Mesenchymal stem cell (in vitro differentiated cells and primary cell): ENCODE measurements around the gene SEC22A.

Source experiments
- DNase-seq: peaks from one replicate; pipeline ENCODE4 v3.0.0-alpha.2; 2013
- H2AFZ ChIP-seq: one replicate; pipeline ENCODE4 v1.6.1; 2013; ENCODE audit warnings: low read depth, mild to moderate bottlenecking, control low read depth, inconsistent platforms, low read length, moderate library complexity
- H2AK5ac ChIP-seq: 2 replicates; pipeline ENCODE4 v1.6.1; 2013; ENCODE audit warnings: low read length, moderate library complexity, mild to moderate bottlenecking, inconsistent platforms; ENCODE audit not compliant: severe bottlenecking
- H2BK120ac ChIP-seq: one replicate; pipeline ENCODE4 v1.6.1; 2013; ENCODE audit warnings: low read depth, mild to moderate bottlenecking, inconsistent platforms, low read length, moderate library complexity
- H2BK12ac ChIP-seq, 2 experiments: one replicate each; pipeline ENCODE4 v1.6.1; 2013; ENCODE audit warnings: inconsistent platforms in 2 of 2, low read length in 2 of 2, mild to moderate bottlenecking in 2 of 2, moderate library complexity in 2 of 2, control low read depth in 1 of 2
- H2BK15ac ChIP-seq: one replicate; pipeline ENCODE4 v1.6.1; 2013; ENCODE audit warnings: mild to moderate bottlenecking, low read depth, inconsistent platforms; ENCODE audit not compliant: poor library complexity, severe bottlenecking
- H2BK5ac ChIP-seq: 2 replicates; pipeline ENCODE4 v1.6.1; 2013; ENCODE audit warnings: low read depth, mild to moderate bottlenecking, low read length, control low read depth, inconsistent platforms; ENCODE audit not compliant: poor library complexity, severe bottlenecking
- H3K14ac ChIP-seq, 2 experiments: one replicate each; pipeline ENCODE4 v1.6.1; 2013; ENCODE audit warnings: inconsistent platforms in 2 of 2, low read length in 2 of 2, control low read depth in 1 of 2, mild to moderate bottlenecking in 1 of 2, moderate library complexity in 1 of 2
- H3K18ac ChIP-seq, 2 experiments: one replicate each; pipeline ENCODE4 v1.6.1; 2013; ENCODE audit warnings: inconsistent platforms in 2 of 2, low read length in 2 of 2, control low read depth in 1 of 2, low read depth in 1 of 2, mild to moderate bottlenecking in 1 of 2
- H3K23ac ChIP-seq, 2 experiments: one replicate each; pipeline ENCODE4 v1.6.1; 2013; ENCODE audit warnings: inconsistent platforms in 2 of 2, low read length in 2 of 2, mild to moderate bottlenecking in 2 of 2, moderate library complexity in 2 of 2, control low read depth in 1 of 2
- H3K27ac ChIP-seq: 2 replicates; pipeline ENCODE4 v1.5.1; 2013; ENCODE audit warnings: mild to moderate bottlenecking, moderate library complexity, low read length, control low read depth, inconsistent platforms; ENCODE audit not compliant: poor library complexity, severe bottlenecking
- H3K27me3 ChIP-seq, 2 experiments: 2 replicates each; pipeline versions ENCODE4 v1.6.1 to v1.7.0; 2013; ENCODE audit warnings: low read length in 2 of 2, mild to moderate bottlenecking in 2 of 2, moderate library complexity in 2 of 2, control low read depth in 1 of 2, inconsistent platforms in 1 of 2; ENCODE audit not compliant: control insufficient read depth in 1 of 2, insufficient read depth in 1 of 2
- H3K36me3 ChIP-seq, 2 experiments: 2 replicates each; pipeline versions ENCODE4 v1.6.1 to v1.7.0; 2013; ENCODE audit warnings: low read length in 2 of 2, control low read depth in 1 of 2, inconsistent platforms in 1 of 2, low read depth in 1 of 2, mild to moderate bottlenecking in 1 of 2; ENCODE audit not compliant: insufficient read depth in 2 of 2, control insufficient read depth in 1 of 2
- H3K4ac ChIP-seq, 2 experiments: one replicate each; pipeline ENCODE4 v1.6.1; 2013; ENCODE audit warnings: inconsistent platforms in 2 of 2, low read length in 2 of 2, mild to moderate bottlenecking in 2 of 2, moderate library complexity in 2 of 2, control low read depth in 1 of 2, low read depth in 1 of 2
- H3K4me1 ChIP-seq: 2 replicates; pipeline ENCODE4 v1.6.1; 2013; ENCODE audit warnings: low read depth, low read length, control low read depth; ENCODE audit not compliant: control insufficient read depth, insufficient read depth
- H3K4me2 ChIP-seq: 2 replicates; pipeline ENCODE4 v1.6.1; 2013; ENCODE audit warnings: low read length, mild to moderate bottlenecking, inconsistent platforms; ENCODE audit not compliant: poor library complexity, severe bottlenecking
- H3K4me3 ChIP-seq, 2 experiments: 2 replicates each; pipeline versions ENCODE4 v1.5.1 to v1.7.0; 2013; ENCODE audit warnings: low read length in 2 of 2, mild to moderate bottlenecking in 2 of 2, control low read depth in 1 of 2, low read depth in 1 of 2; ENCODE audit not compliant: insufficient read depth in 1 of 2
- H3K79me1 ChIP-seq: replicated peaks from 2 replicates; pipeline ENCODE4 v1.6.1; 2013; ENCODE audit warnings: mild to moderate bottlenecking, control low read depth, low read length, inconsistent platforms; ENCODE audit not compliant: poor library complexity, severe bottlenecking
- H3K9ac ChIP-seq: 2 replicates; pipeline ENCODE4 v1.7.0; 2013; ENCODE audit warnings: mild to moderate bottlenecking, low read length, moderate library complexity
- H3K9me3 ChIP-seq: 2 replicates; pipeline ENCODE4 v1.7.0; 2013; ENCODE audit warnings: mild to moderate bottlenecking, low read length; ENCODE audit not compliant: control insufficient read depth
- H4K8ac ChIP-seq: one replicate; pipeline ENCODE4 v1.6.1; 2013; ENCODE audit warnings: inconsistent platforms, mild to moderate bottlenecking, low read length, moderate library complexity
- H4K91ac ChIP-seq: one replicate; pipeline ENCODE4 v1.6.1; 2013; ENCODE audit warnings: mild to moderate bottlenecking, low read length, inconsistent platforms
- WGBS: methylation state at CpG from one replicate; pipeline ENCODE4 v1.1.7; 2013; ENCODE audit warnings: mixed read lengths; 5-methylcytosine and 5-hydroxymethylcytosine counted together

Gene SEC22A

DNA sequence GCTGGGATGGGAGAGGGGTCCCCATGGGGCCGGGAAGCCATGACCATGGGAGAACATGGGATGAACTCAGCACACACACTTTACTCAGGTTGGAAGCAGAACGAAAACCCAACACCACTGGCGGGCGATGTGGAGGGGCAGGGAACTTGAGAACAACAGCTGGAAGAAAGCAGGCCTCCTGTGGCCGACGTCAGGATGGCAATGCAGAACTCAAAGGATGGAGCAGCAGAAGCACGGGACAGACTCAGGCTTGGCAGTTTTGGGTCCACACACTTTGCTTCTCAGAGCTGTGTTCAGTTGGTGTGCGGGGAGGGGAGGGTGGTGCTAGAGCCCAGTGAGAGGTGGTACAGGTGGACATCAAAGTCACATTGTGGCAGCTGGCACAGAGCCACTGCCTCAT lies 80.7 kb downstream of the SEC22A start:
- H3K4me2 ChIP-seq: no peak overlapping the region
- H3K9me3 ChIP-seq: no peaks in the 10 kb centered on the region
- H2BK5ac ChIP-seq: no peak overlapping the region
- no peak overlapping the region for H3K4ac ChIP-seq
- no peak overlapping the region for H3K18ac ChIP-seq
- DNase-seq: no peak
- H3K4me1 ChIP-seq: no peaks in the 10 kb centered on the region
- no peaks in the 10 kb centered on the region for H3K36me3 ChIP-seq
- H3K4me3 ChIP-seq: no peak overlapping the region
- no peaks in the 10 kb centered on the region for H3K79me1 ChIP-seq
- H2AFZ ChIP-seq: no peak overlapping the region
- H3K14ac ChIP-seq: no peak overlapping the region
- H3K27me3 ChIP-seq: peaks cover 0 to 3% of the 10 kb centered on the region in 2 experiments
- H2BK15ac ChIP-seq: no peak overlapping the region
- H2BK12ac ChIP-seq: no peak overlapping the region
- WGBS: 73% methylated on average over 8 of the region's 8 CpGs
- no peak overlapping the region for H4K91ac ChIP-seq
- no peak overlapping the region for H3K9ac ChIP-seq
- H3K27ac ChIP-seq: no peak overlapping the region
- no peak overlapping the region for H2AK5ac ChIP-seq
- H4K8ac ChIP-seq: no peak overlapping the region
- H3K23ac ChIP-seq: no peak overlapping the region
- H2BK120ac ChIP-seq: no peak overlapping the region

DNA sequence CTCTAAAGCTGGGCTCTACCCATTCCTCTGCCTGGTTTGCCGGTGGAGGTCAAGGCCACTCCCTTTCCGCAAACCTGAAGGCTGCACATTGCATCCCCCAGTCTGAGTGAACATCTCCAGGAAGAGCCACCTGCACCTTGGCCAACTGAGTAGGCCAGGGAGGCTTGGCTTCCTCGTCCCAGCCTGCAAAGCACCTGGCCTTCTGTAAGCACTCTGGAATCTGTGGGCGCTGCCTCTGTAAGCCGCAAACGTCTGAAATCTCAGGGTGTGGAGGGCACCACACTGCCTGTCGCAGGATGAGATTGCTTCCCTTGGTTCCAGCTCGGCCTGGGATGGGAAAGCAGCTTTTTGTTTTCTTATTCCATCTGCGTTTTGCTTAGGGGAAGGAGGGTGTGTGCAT lies 81.3 kb downstream of the SEC22A start:
- Histone ChIP-seq H3K4ac (no peak overlapping the region), H2BK120ac (no peak overlapping the region)

DNA sequence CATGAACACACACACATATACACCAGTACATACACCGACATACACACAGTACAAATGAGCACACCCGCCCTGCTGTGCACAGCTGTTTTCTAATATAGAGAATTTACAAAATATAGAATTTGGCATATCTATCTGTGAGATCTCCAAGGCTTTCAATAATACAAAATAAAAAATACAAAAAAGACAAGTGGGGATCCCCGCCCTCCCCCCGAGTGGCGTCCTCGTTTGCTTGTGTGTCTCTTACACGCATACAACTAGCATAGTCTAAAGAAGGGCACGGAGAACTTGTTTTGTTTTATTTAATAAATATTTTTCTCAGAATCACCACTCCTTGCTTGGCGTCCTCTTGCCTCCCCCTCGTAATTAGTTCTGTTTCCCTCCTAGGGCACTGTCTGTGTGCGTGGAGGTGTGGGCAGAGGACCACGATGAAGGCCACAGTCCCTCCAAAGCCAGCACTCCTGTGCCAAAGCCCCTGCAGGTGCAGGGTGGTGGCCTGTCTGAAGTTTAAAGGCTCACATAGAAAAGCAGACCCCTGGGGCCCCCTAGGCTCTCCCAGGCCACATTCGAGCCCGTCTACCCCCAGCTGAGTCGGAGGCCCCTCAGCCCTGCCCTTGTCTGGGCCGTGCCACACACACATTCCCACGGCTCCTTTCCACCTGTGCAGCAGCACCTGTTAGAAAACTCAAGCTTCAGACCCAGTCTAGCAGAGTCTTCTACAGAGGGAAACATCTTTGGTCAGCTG lies 82.1 kb downstream of the SEC22A start:
- Histone ChIP-seq H3K23ac (no peak overlapping the region), H3K27me3 (peaks cover 4 to 8% of the 10 kb centered on the region in 2 experiments), H3K4me3 (no peak overlapping the region), H4K8ac (no peak overlapping the region), H3K4ac (no peak overlapping the region), H3K4me2 (no peak overlapping the region), H3K27ac (no peak overlapping the region), H3K9ac (no peak overlapping the region), H3K18ac (no peak overlapping the region), H3K36me3 (no peaks in the 10 kb centered on the region), H2BK5ac (no peak overlapping the region), H3K14ac (no peak overlapping the region), H2AFZ (no peak overlapping the region), H4K91ac (no peak overlapping the region), H3K9me3 (no peaks in the 10 kb centered on the region), H2AK5ac (no peak overlapping the region), H2BK120ac (no peak overlapping the region), H2BK15ac (no peak overlapping the region), H3K4me1 (no peaks in the 10 kb centered on the region), H3K79me1 (no peaks in the 10 kb centered on the region), H2BK12ac (no peak overlapping the region)
- DNase-seq: no peak
- WGBS: 91% methylated on average over 13 of the region's 17 CpGs

More for the DNA sequence above, 81.3 kb downstream of the SEC22A start:
- no peak overlapping the region for H3K9ac ChIP-seq
- peaks cover 4 to 8% of the 10 kb centered on the region in 2 experiments for H3K27me3 ChIP-seq
- no peak overlapping the region for H3K4me3 ChIP-seq
- H3K27ac ChIP-seq: no peak overlapping the region
- no peaks in the 10 kb centered on the region for H3K9me3 ChIP-seq
- no peak overlapping the region for H2BK5ac ChIP-seq
- no peaks in the 10 kb centered on the region for H3K4me1 ChIP-seq
- H3K14ac ChIP-seq: no peak overlapping the region
- no peak overlapping the region for H3K4me2 ChIP-seq
- H3K18ac ChIP-seq: no peak overlapping the region
- no peaks in the 10 kb centered on the region for H3K79me1 ChIP-seq
- H2BK12ac ChIP-seq: no peak overlapping the region
- H2BK15ac ChIP-seq: no peak overlapping the region
- H4K91ac ChIP-seq: no peak overlapping the region
- no peak for DNase-seq
- H3K23ac ChIP-seq: no peak overlapping the region
- 90% methylated on average over 9 of the region's 9 CpGs for WGBS
- no peak overlapping the region for H4K8ac ChIP-seq
- no peak overlapping the region for H2AFZ ChIP-seq
- no peaks in the 10 kb centered on the region for H3K36me3 ChIP-seq
- H2AK5ac ChIP-seq: no peak overlapping the region

DNA sequence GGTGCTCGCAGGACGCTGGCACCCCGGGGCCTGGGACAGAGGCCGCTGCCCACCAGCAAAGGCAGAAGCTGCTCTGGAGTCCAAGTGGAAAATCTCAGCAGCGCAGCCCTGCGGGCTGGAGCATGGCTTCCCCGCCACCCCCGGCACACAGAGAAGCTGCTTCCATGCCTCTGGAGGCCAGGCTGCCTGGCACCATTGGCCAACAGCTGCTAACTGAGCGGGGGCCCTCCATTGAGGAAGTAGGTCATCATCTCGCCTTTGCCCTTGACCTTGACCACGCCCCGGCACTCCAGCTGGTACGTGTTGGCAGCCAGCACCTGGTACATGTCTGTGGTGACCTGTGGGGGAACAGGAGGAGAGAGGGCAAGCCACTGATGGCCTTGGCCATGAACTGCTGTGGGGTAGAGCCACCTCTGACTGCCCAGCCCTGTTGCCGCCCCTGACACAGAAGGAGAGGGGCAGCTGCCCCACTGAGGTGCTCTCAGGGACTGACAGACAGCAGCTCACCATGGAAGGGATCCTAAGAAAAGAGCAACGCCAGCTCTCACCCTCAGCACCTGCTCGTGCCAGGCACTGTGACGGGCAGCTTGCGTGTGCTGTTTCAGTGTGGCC lies 82.8 kb downstream of the SEC22A start:
- no peak overlapping the region for H3K4ac ChIP-seq
- H3K36me3 ChIP-seq: no peaks in the 10 kb centered on the region
- H2AFZ ChIP-seq: no peak overlapping the region
- peaks cover 4 to 8% of the 10 kb centered on the region in 2 experiments for H3K27me3 ChIP-seq
- H2BK5ac ChIP-seq: no peak overlapping the region
- H4K91ac ChIP-seq: no peak overlapping the region
- H4K8ac ChIP-seq: no peak overlapping the region
- no peak overlapping the region for H3K14ac ChIP-seq
- H3K27ac ChIP-seq: no peak overlapping the region
- H2BK12ac ChIP-seq: no peak overlapping the region
- H3K79me1 ChIP-seq: no peaks in the 10 kb centered on the region
- H3K4me3 ChIP-seq: no peak overlapping the region
- H3K4me2 ChIP-seq: no peak overlapping the region
- DNase-seq: no peak
- H2BK15ac ChIP-seq: no peak overlapping the region
- no peak overlapping the region for H3K18ac ChIP-seq
- no peak overlapping the region for H3K23ac ChIP-seq
- H3K9me3 ChIP-seq: no peaks in the 10 kb centered on the region
- 95% methylated on average over 18 of the region's 18 CpGs for WGBS
- no peak overlapping the region for H2BK120ac ChIP-seq
- no peak overlapping the region for H2AK5ac ChIP-seq
- H3K9ac ChIP-seq: no peak overlapping the region
- H3K4me1 ChIP-seq: no peaks in the 10 kb centered on the region
